ENCODE data around the gene ZBTB7C.

Gene ZBTB7C

GRCh38 chr18:48294899-48295585 is 114.1 kb downstream of the ZBTB7C start:
- Mint-ChIP-seq H3K4me1 (peaks cover 34% of the 10 kb centered on the region), H3K9me3 (no peaks in the 10 kb centered on the region), H3K4me3 (no peak overlapping the region), H3K27me3 (ENCODE audit: low read depth) (peaks cover 3% of the 10 kb centered on the region), H3K36me3 (ENCODE audit: low read depth) (no peaks in the 10 kb centered on the region), H3K27ac (peak overlapping the region; percentile 10 to 57 (median 34))
- TF ChIP-seq, protein P1, sequence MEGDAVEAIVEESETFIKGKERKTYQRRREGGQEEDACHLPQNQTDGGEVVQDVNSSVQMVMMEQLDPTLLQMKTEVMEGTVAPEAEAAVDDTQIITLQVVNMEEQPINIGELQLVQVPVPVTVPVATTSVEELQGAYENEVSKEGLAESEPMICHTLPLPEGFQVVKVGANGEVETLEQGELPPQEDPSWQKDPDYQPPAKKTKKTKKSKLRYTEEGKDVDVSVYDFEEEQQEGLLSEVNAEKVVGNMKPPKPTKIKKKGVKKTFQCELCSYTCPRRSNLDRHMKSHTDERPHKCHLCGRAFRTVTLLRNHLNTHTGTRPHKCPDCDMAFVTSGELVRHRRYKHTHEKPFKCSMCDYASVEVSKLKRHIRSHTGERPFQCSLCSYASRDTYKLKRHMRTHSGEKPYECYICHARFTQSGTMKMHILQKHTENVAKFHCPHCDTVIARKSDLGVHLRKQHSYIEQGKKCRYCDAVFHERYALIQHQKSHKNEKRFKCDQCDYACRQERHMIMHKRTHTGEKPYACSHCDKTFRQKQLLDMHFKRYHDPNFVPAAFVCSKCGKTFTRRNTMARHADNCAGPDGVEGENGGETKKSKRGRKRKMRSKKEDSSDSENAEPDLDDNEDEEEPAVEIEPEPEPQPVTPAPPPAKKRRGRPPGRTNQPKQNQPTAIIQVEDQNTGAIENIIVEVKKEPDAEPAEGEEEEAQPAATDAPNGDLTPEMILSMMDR (IDR thresholded peaks at IDR 0.05; ENCODE audit: unreplicated experiment in 3 of 3), result no peak

GRCh38 chr18:48293954-48294898 is 115.0 kb downstream of the ZBTB7C start:
- H3K9me3 Mint-ChIP-seq, result no peaks in the 10 kb centered on the region
- H3K27ac Mint-ChIP-seq, result peak overlapping the region; percentile 11 to 57 (median 34)
- TF ChIP-seq, protein P1 (IDR thresholded peaks at IDR 0.05; ENCODE audit: unreplicated experiment in 3 of 3), result no peak
- no peaks in the 10 kb centered on the region for H3K36me3 Mint-ChIP-seq (ENCODE audit: low read depth)
- no peak overlapping the region for H3K4me3 Mint-ChIP-seq
- H3K4me1 Mint-ChIP-seq, result peaks cover 34% of the 10 kb centered on the region
- H3K27me3 Mint-ChIP-seq (ENCODE audit: low read depth), result peaks cover 3% of the 10 kb centered on the region

DNA sequence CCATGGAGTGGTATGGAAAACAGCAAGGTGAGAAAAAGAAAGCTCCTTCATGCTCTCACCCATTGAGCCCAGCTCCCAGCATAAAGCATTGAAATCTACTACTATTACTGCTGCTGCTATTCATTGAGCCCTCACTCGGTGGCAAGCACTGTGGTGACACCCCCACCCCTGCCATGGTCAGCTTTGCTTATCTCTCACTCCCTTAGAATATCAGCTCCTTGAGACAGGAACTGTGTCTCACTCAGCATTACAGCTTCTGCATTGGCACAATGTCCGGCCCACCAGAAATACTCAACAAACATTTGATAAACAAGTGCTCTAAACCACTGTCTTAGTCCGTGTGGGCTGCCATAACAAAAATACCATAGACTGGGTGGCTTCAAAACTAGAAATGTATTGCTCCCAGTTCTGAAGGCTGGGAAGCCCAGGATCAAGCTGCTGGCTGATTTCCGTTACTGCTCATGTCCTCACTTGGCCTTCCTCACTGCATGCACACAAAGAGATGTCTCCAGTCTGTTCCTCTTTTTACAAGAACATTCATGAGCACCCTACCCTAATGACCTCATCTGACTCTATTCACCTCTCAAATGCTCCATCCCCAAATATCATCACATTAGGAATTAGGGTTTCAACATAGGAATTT is 116.3 kb downstream of the ZBTB7C start:
- Mint-ChIP-seq H3K9me3 (no peaks in the 10 kb centered on the region), H3K4me3 (no peak overlapping the region), H3K36me3 (ENCODE audit: low read depth) (no peaks in the 10 kb centered on the region), H3K27me3 (ENCODE audit: low read depth) (peaks cover 3% of the 10 kb centered on the region), H3K27ac (no peak overlapping the region), H3K4me1 (peaks cover 34% of the 10 kb centered on the region)
- TF ChIP-seq, protein P1 (IDR thresholded peaks at IDR 0.05; ENCODE audit: unreplicated experiment in 3 of 3), result no peak

- TF ChIP-seq, protein P1 (IDR thresholded peaks at IDR 0.05; ENCODE audit: unreplicated experiment in 3 of 3), result no peak
These were observed 117.0 kb downstream of the ZBTB7C start for GRCh38 chr18:48292229-48292628.

GRCh38 chr18:48290162-48290926 is 118.8 kb downstream of the ZBTB7C start:
- TF ChIP-seq, protein P1 (IDR thresholded peaks at IDR 0.05; ENCODE audit: unreplicated experiment in 3 of 3), result no peak
- Mint-ChIP-seq H3K36me3 (ENCODE audit: low read depth) (peaks cover 4% of the 10 kb centered on the region), H3K27ac (no peak overlapping the region), H3K4me1 (peaks cover 23% of the 10 kb centered on the region), H3K9me3 (no peaks in the 10 kb centered on the region), H3K27me3 (ENCODE audit: low read depth) (no peaks in the 10 kb centered on the region), H3K4me3 (no peak overlapping the region)

More at GRCh38 chr18:48292229-48292628, 117.0 kb downstream of the ZBTB7C start:
- no peak overlapping the region for H3K4me3 Mint-ChIP-seq
- peaks cover 3% of the 10 kb centered on the region for H3K27me3 Mint-ChIP-seq (ENCODE audit: low read depth)
- H3K9me3 Mint-ChIP-seq, result no peaks in the 10 kb centered on the region
- H3K36me3 Mint-ChIP-seq (ENCODE audit: low read depth), result no peaks in the 10 kb centered on the region
- peaks cover 34% of the 10 kb centered on the region for H3K4me1 Mint-ChIP-seq
- H3K27ac Mint-ChIP-seq, result no peak overlapping the region

Measured in nephron (organoid).